ENCODE measurements around the gene P2RY12.

Gene P2RY12

DNA sequence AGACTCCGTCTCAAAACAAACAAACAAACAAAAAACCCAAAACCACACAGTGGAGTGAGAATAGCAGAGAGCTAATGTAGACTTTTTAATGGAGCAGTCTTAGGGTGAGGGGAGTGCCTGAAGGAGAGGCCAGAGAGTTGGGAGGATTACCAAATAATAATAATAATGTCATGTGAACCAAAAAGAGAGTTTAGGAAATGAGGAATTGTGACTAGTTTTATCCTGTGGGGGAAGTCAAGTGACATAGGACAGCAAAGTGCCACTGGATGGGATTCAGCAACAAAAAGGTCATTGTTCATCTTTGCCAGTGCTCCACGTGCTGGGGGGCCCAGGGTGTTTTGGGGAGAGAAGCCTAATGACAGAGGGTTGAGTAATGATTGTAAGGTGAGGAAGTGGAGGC is 80.8 kb downstream of the P2RY12 start:
- TF ChIP-seq, protein P1, sequence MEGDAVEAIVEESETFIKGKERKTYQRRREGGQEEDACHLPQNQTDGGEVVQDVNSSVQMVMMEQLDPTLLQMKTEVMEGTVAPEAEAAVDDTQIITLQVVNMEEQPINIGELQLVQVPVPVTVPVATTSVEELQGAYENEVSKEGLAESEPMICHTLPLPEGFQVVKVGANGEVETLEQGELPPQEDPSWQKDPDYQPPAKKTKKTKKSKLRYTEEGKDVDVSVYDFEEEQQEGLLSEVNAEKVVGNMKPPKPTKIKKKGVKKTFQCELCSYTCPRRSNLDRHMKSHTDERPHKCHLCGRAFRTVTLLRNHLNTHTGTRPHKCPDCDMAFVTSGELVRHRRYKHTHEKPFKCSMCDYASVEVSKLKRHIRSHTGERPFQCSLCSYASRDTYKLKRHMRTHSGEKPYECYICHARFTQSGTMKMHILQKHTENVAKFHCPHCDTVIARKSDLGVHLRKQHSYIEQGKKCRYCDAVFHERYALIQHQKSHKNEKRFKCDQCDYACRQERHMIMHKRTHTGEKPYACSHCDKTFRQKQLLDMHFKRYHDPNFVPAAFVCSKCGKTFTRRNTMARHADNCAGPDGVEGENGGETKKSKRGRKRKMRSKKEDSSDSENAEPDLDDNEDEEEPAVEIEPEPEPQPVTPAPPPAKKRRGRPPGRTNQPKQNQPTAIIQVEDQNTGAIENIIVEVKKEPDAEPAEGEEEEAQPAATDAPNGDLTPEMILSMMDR (IDR thresholded peaks at IDR 0.05), result no peak
- H3K4me3 ChIP-seq, result no peak overlapping the region
- intact Hi-C loops (cut with DNase I; ENCODE audit: low total_unique reads), result no loop called here
- no peaks in the 10 kb centered on the region for H3K9me3 ChIP-seq
- no peak overlapping the region for H3K27ac ChIP-seq
- H3K27me3 ChIP-seq, result no peaks in the 10 kb centered on the region
- DNase-seq, result no peak
- H3K36me3 ChIP-seq, result no peaks in the 10 kb centered on the region
- H3K4me1 ChIP-seq, result peaks cover 0 to 5% (median 2%) of the 10 kb centered on the region in 4 donors

DNA sequence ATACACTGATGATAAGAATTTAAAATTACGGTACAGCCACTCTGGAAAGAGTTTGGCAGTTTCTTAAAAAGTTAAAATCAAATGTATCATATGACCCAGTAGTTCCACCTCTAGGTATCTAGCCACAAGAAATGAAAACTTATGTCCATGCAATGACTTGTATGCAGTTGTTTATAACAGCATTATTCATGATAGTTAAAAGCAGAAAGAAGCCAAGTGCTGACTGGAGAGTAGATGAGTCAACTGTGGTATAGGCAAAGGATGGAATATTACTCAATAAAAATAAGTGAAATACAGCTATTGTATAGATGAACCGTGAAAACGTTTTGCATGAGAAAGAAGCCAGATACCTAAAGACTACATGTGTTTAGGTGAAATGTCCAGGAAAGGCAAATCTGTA is 82.8 kb downstream of the P2RY12 start:
- no peak for DNase-seq
- H3K27ac ChIP-seq, result no peak overlapping the region

DNA sequence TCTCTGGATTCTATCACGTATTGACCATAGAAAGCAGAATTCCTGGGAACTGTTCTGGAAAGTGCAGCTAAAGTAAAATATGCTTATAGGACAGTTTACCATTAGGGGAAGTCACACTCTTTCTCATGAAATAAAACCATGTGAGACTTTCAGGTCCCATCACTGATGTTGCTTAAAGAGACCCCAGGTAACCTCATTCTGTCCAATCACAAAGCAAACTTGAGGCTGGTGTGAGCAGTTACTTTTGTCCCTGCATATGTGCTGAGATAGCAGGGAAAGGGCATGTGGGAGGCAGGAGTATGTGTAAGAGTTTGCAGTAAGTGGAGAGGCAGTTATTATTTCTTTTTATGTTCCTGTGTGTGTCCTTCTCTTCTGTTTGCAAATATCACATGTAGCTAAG is 84.0 kb downstream of the P2RY12 start:
- no peak overlapping the region for H3K4me3 ChIP-seq
- H3K27ac ChIP-seq, result no peak overlapping the region
- intact Hi-C loops (cut with DNase I; ENCODE audit: low total_unique reads), result no loop called here
- H3K36me3 ChIP-seq, result no peaks in the 10 kb centered on the region
- H3K9me3 ChIP-seq, result no peaks in the 10 kb centered on the region
- no peaks in the 10 kb centered on the region for H3K27me3 ChIP-seq
- no peak for DNase-seq
- peaks cover 0 to 3% (median 0%) of the 10 kb centered on the region in 4 donors for H3K4me1 ChIP-seq
- TF ChIP-seq, protein P1 (IDR thresholded peaks at IDR 0.05), result no peak

More for the DNA sequence above, 82.8 kb downstream of the P2RY12 start:
- TF ChIP-seq, protein P1 (IDR thresholded peaks at IDR 0.05), result no peak
- intact Hi-C loops (cut with DNase I; ENCODE audit: low total_unique reads), result no loop called here
- H3K9me3 ChIP-seq, result no peaks in the 10 kb centered on the region
- peaks cover 0 to 5% (median 2%) of the 10 kb centered on the region in 4 donors for H3K4me1 ChIP-seq
- H3K27me3 ChIP-seq, result no peaks in the 10 kb centered on the region
- no peaks in the 10 kb centered on the region for H3K36me3 ChIP-seq
- H3K4me3 ChIP-seq, result no peak overlapping the region

DNA sequence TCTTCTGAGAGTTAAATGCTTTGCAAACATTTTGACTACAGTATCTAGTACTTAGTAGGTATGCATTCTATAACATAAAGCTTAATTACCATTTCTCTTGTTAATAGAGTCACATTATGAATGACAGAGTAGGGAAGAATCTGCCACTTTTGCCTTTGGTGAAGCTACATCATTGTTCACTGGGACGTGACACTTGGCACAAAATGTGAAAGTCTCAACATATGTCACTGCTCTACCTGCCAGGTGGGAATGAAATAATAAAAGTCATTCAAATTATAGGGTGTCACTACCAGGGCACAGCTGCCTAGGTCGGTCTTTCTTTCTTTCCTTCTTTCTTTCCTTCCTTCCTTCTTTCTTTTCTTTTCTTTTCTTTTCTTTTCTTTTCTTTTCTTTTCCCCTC is 85.5 kb downstream of the P2RY12 start:
- H3K4me1 ChIP-seq, result no peaks in the 10 kb centered on the region
- H3K9me3 ChIP-seq, result no peaks in the 10 kb centered on the region
- no peaks in the 10 kb centered on the region for H3K27me3 ChIP-seq
- H3K4me3 ChIP-seq, result no peak overlapping the region
- TF ChIP-seq, protein P1 (IDR thresholded peaks at IDR 0.05), result no peak
- no peak overlapping the region for H3K27ac ChIP-seq
- intact Hi-C loops (cut with DNase I; ENCODE audit: low total_unique reads), result no loop called here
- DNase-seq, result no peak
- H3K36me3 ChIP-seq, result no peaks in the 10 kb centered on the region

DNA sequence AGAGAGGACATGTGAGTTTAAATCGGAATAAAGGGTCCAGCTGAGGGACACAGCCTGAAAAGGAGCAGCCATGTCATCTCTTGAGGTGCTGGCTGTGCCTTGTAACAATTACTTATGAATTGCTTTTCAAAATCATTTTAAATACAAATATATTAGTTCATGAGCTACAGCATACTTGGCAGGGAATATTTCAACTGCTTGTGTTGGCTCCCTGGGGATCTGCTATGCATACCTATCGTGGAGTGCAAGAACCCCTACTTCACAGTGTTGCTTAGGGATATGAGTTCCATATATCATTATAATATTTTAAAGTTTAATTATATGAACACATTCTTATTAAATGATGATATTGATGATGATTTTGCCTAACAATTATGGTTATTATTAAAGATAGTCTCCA is 87.1 kb downstream of the P2RY12 start:
- intact Hi-C loops (cut with DNase I; ENCODE audit: low total_unique reads), result no loop called here
- Histone ChIP-seq H3K4me1 (no peaks in the 10 kb centered on the region), H3K9me3 (no peaks in the 10 kb centered on the region), H3K27me3 (no peaks in the 10 kb centered on the region), H3K36me3 (no peaks in the 10 kb centered on the region), H3K4me3 (no peak overlapping the region), H3K27ac (no peak overlapping the region)
- no peak for DNase-seq
- TF ChIP-seq, protein P1 (IDR thresholded peaks at IDR 0.05), result no peak

DNA sequence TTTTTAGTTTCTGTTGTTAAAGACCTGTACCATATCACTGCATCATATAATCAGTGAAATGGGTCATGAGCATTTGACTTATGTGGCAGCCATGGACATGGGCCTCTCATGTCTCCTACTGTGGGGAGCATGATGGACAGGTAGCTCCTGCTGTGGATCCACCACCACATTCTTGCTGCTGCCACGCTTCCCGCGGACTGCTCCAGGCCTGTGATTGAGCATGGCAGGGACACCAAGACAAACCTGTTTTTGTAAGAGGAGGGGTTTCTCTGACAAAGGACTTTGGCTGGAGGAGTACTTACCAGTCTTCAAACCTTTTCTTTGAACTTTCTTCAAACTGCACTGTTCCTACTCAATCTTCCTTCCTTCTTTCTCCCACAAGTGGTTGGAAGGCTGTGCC is 88.3 kb downstream of the P2RY12 start:
- no peak for DNase-seq
- no peak overlapping the region for H3K4me3 ChIP-seq
- no peaks in the 10 kb centered on the region for H3K9me3 ChIP-seq
- no peaks in the 10 kb centered on the region for H3K36me3 ChIP-seq
- H3K4me1 ChIP-seq, result no peaks in the 10 kb centered on the region
- no peaks in the 10 kb centered on the region for H3K27me3 ChIP-seq
- intact Hi-C loops (cut with DNase I; ENCODE audit: low total_unique reads), result no loop called here
- TF ChIP-seq, protein P1 (IDR thresholded peaks at IDR 0.05), result no peak
- H3K27ac ChIP-seq, result no peak overlapping the region

Measured in tibial artery (tissue), 4 donors.